ENCODE data around the gene SMIM36.

SMIM36 gene

DNA sequence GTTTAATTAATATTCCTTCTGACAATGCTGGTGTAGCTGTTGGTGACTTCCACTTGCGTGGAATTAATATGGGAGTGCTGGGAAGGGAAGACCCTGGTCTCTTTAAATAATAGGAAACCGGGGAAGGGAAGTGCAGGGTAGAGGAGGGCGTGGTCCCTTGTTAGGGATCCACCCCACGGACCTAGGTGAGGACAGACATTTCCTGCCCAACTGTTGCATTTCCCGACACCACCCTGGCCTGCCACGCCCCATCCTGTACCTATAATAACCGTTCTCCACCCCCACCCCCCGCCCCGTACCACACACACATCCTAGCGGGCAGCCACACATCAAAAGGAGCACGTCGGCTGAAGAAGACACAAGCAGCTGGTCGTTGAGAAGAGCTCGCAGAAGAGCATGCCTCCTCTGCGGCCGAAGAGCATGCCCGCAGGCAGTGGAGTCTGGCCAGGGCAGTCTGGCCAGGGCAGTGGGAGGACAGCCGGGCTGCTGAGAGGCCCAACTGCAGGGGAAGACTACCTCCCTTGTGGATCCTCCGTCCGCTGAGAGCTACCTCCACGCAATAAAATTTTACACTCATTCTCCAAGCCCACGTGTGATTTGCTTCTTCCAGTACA, 52.9 kb downstream of the SMIM36 start:
- CTCF ChIA-PET, result interaction anchor here (0.8 kb wide), 1 partner anchor 56 kb away, joined by 4 read pairs; no protein-coding TSS in a partner anchor
- POLR2A ChIA-PET, result no interaction called here
- TF ChIP-seq, protein P1, sequence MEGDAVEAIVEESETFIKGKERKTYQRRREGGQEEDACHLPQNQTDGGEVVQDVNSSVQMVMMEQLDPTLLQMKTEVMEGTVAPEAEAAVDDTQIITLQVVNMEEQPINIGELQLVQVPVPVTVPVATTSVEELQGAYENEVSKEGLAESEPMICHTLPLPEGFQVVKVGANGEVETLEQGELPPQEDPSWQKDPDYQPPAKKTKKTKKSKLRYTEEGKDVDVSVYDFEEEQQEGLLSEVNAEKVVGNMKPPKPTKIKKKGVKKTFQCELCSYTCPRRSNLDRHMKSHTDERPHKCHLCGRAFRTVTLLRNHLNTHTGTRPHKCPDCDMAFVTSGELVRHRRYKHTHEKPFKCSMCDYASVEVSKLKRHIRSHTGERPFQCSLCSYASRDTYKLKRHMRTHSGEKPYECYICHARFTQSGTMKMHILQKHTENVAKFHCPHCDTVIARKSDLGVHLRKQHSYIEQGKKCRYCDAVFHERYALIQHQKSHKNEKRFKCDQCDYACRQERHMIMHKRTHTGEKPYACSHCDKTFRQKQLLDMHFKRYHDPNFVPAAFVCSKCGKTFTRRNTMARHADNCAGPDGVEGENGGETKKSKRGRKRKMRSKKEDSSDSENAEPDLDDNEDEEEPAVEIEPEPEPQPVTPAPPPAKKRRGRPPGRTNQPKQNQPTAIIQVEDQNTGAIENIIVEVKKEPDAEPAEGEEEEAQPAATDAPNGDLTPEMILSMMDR (IDR thresholded peaks at IDR 0.05; ENCODE audit: control extremely low read depth, extremely low read depth, low read depth, missing control alignments), result no peak
- no peak for DNase-seq (ENCODE audit: extremely low spot score)

DNA sequence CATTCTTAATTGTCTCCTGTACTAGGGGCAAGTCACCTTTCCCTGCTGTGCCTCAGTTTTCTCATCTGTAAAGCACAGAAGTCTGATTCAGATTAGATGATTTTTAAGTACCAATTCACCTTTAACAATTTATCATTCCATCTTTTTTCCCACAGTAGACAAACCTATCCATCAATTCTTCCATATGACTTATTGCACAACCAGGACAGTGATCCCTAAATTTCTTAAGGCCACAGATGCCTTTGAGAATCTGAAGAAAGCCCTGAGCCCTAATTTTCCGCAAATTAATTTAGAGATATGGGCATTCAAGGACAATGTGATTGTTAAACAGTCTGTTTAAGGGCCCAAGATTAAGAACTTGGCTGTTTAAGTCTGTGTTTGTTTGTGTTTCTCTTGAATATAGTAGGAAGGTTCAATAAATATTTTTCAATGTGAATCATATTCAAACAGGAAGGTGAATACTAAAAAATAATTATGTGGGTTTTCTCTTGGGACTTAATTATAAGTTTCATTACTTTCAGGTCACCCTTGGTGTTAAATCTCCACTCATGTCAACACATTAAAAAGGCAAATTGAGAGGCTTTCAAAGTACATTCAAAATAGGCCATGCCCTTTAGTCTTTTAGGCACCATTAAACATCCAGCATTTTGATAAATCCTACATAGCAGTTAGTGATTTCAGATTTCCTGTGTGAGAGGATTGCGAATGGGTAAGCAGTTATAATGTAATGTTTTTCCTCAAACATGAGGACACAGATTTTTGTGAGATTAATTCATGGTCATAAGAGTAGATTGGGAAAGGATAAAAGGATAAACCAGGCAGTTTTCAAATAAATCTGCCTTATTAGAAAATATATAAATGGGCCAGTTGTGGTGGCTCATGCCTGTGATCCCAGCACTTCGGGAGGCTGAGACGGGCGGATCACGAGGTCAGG, 54.7 kb downstream of the SMIM36 start:
- TF ChIP-seq, protein P1 (IDR thresholded peaks at IDR 0.05; ENCODE audit: control extremely low read depth, extremely low read depth, low read depth, missing control alignments), result no peak
- POLR2A ChIA-PET, result no interaction called here
- CTCF ChIA-PET, result interaction anchor here (0.9 kb wide), 1 partner anchor 9 kb away, joined by 3 read pairs; no protein-coding TSS in a partner anchor
- DNase-seq (ENCODE audit: extremely low spot score), result no peak

DNA sequence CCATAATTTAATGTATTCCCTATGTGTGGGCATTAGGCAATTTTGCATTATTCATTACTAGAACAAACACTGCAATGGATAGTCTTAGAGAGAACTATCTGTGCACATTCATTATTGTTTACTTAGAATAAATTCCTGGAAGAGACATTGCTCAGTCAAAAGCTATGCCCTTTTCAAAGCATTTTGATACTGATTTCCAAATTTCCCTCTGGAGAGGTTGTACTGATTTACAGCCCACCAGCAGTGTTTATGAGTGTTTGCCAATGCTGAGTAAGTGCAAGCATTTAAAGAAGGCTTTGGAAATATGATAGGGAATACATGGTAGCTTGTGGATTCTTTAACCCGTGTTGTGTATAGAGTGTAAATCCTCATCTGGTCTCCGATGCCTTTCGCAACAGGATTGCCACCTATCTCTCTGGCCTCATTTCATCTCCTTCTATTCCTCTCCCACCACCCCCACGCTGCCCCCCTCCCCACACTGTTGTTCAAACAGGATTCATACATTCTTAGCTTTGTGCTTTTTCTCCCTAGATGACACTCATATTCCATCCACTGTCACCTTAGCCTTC, 56.3 kb downstream of the SMIM36 start:
- TF ChIP-seq, protein P1 (IDR thresholded peaks at IDR 0.05; ENCODE audit: control extremely low read depth, extremely low read depth, low read depth, missing control alignments), result no peak
- ChIA-PET CTCF (no interaction called here), POLR2A (no interaction called here)
- DNase-seq (ENCODE audit: extremely low spot score), result no peak

DNA sequence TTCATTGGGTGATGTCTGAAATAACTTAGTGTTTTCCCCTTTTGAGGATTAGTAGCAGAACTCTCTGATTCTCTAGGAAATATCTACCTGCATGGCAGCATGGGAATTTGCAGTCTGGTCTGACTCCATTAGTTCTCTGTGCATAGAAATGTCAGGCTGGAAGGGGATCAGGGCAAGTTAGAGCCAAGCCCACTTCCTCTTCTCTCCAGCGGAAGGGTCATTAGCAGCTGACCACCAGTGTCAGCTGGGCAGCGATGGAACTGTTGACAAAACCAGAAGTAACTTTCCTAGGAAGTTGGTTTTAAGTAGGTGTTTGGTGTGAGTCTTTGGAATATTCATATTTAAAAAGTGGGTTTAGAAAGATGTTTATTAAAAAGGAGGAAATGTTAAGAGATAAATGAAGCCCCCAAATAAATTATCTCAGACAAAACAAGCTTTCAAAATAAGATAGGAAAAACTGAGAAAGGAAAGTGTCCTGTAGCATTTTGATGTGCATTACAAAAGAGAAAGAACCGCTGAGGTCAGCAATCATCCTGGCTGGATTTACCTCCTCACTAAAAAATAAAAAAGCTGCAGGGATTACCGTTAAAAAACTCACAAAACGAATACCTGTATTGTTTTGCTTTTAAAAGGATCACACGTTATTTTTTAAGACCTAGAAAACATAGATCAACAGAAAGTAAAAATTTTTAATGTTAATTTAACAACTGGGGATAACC, 57.3 kb downstream of the SMIM36 start:
- ChIA-PET POLR2A (no interaction called here), CTCF (no interaction called here)
- no peak for DNase-seq (ENCODE audit: extremely low spot score)
- TF ChIP-seq, protein P1 (IDR thresholded peaks at IDR 0.05; ENCODE audit: control extremely low read depth, extremely low read depth, low read depth, missing control alignments), result no peak

DNA sequence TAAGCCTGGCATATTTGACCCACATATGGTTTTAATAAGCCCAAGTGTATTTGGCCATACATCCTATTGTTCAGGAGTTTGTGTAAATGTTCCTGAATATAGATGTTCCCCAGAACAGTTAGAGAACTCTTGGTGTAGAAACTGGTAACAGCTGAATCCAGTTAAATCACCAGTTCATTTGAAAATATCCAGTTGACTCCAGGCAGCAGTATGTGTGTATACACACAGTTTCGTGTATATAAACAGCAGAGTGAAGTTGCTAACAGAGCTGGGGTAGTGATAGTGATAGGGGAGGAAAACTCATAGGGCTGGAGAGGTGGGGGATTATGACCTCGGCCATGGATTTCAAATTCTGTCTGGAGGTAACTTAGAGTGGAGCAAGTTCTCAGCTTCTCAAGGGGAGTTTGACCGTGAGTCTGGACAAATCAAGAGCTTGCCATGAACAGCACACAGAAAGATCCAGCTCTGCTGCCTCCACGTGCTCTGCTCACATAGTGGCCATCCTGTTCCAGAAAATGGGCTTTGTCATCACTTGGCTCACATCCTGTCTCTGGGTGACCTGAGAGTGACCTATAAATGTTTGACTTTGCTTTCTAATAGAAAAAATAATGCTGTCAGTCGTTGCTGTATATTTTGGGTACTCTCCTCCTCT, 59.0 kb downstream of the SMIM36 start:
- no peak for DNase-seq (ENCODE audit: extremely low spot score)
- TF ChIP-seq, protein P1 (IDR thresholded peaks at IDR 0.05; ENCODE audit: control extremely low read depth, extremely low read depth, low read depth, missing control alignments), result no peak
- ChIA-PET CTCF (interaction anchor here (1.6 kb wide), 1 partner anchor 10 kb away, joined by 6 read pairs; no protein-coding TSS in a partner anchor), POLR2A (interaction anchor here (0.6 kb wide), 2 partner anchors 12 to 1461 kb away, joined by 4 to 5 read pairs; partner anchors contain the start of gene TRIM25)
